GM23338 (cell line): ENCODE measurements around the gene ROBO1. TPM values are rescaled to one million over a fixed set of nuclear protein-coding genes. Genes with fewer than 3 reads are reported as not detected.

Source experiments
- ATAC-seq: fragments of 200-7000 bp; cut with Tn5 transposase; 3 replicates; pipeline ENCODE4 v1.9.1; 2020
- DNase-seq: peaks from one replicate; pipeline ENCODE4 v3.0.0-alpha.2; 2015; ENCODE audit warnings: low spot score
- H2AFZ ChIP-seq: fragments of 200-600 bp; sonication (generic); 2 replicates; pipeline ENCODE4 v1.8.0; 2016; ENCODE audit warnings: antibody characterized with exemption, mild to moderate bottlenecking, moderate library complexity
- H3F3A ChIP-seq: fragments of 200-600 bp; sonication (generic); replicated peaks from 2 replicates; pipeline ENCODE4 v1.8.0; 2017; ENCODE audit warnings: antibody characterized with exemption, mixed run types, low read depth
- H3K27ac ChIP-seq: fragments of 200-600 bp; sonication (generic); 2 replicates; pipeline ENCODE4 v1.6.1; 2016; ENCODE audit warnings: low read depth
- H3K27me3 ChIP-seq: fragments of 200-600 bp; sonication (generic); 2 replicates; pipeline ENCODE4 v1.8.0; 2016; ENCODE audit warnings: mild to moderate bottlenecking, mixed run types, moderate library complexity; ENCODE audit not compliant: insufficient read depth
- H3K36me3 ChIP-seq: fragments of 200-600 bp; sonication (generic); 2 replicates; pipeline ENCODE4 v1.8.0; 2016; ENCODE audit warnings: mild to moderate bottlenecking; ENCODE audit not compliant: insufficient read depth
- H3K4me1 ChIP-seq: fragments of 200-600 bp; sonication (generic); 2 replicates; pipeline ENCODE4 v1.8.0; 2016; ENCODE audit warnings: mild to moderate bottlenecking, moderate library complexity; ENCODE audit not compliant: insufficient read depth
- H3K4me2 ChIP-seq: fragments of 200-600 bp; sonication (generic); 2 replicates; pipeline ENCODE4 v1.7.1; 2017; ENCODE audit warnings: mixed run types
- H3K4me3 ChIP-seq: fragments of 200-600 bp; sonication (generic); 2 replicates; pipeline ENCODE4 v1.6.1; 2016; ENCODE audit warnings: mixed run types
- H3K79me2 ChIP-seq: fragments of 200-600 bp; sonication (generic); replicated peaks from 2 replicates; pipeline ENCODE4 v1.8.0; 2017; ENCODE audit warnings: mild to moderate bottlenecking; ENCODE audit not compliant: insufficient read depth
- H3K9me2 ChIP-seq: fragments of 200-600 bp; sonication (generic); 2 replicates; pipeline ENCODE4 v1.8.0; 2017; ENCODE audit not compliant: insufficient read depth
- H4K20me1 ChIP-seq: fragments of 200-600 bp; sonication (generic); replicated peaks from 2 replicates; pipeline ENCODE4 v1.8.0; 2017; ENCODE audit warnings: mild to moderate bottlenecking; ENCODE audit not compliant: insufficient read depth
- H3K27ac Mint-ChIP-seq: 2 replicates; pipeline ENCODE4 v1.8.0; 2020; ENCODE audit warnings: inconsistent platforms, mild to moderate bottlenecking, moderate library complexity, mixed read lengths
- H3K27me3 Mint-ChIP-seq: 3 replicates; pipeline ENCODE4 v1.8.0; 2022; ENCODE audit warnings: low read depth, mild to moderate bottlenecking, moderate library complexity, mixed read lengths, inconsistent platforms; ENCODE audit not compliant: insufficient read depth, poor library complexity
- H3K36me3 Mint-ChIP-seq: 3 replicates; pipeline ENCODE4 v1.8.0; 2021; ENCODE audit warnings: low read depth, mild to moderate bottlenecking, inconsistent platforms, moderate library complexity, mixed read lengths
- H3K4me1 Mint-ChIP-seq: 3 replicates; pipeline ENCODE4 v1.8.0; 2020; ENCODE audit warnings: mild to moderate bottlenecking, inconsistent platforms, mixed read lengths
- H3K4me3 Mint-ChIP-seq: 3 replicates; pipeline ENCODE4 v1.8.0; 2021; ENCODE audit warnings: moderate library complexity, mild to moderate bottlenecking, inconsistent platforms, mixed read lengths
- H3K9me3 Mint-ChIP-seq: 3 replicates; pipeline ENCODE4 v1.8.0; 2020; ENCODE audit warnings: moderate library complexity, mild to moderate bottlenecking, inconsistent platforms, mixed read lengths
- ETS1 ChIP-seq: IDR thresholded peaks from 2 replicates; pipeline ENCODE4 v1.6.1; 2016; ENCODE audit warnings: antibody characterized with exemption
- REST ChIP-seq: IDR thresholded peaks from one replicate; pipeline ENCODE4 v1.6.1; 2018; ENCODE audit warnings: antibody characterized with exemption; ENCODE audit not compliant: unreplicated experiment
- ZNF331 ChIP-seq: fragments of 250-450 bp; sonication (Bioruptor Pico); IDR thresholded peaks from 2 replicates; pipeline ENCODE4 v1.5.0; 2020; ENCODE audit warnings: low read depth, mild to moderate bottlenecking, moderate library complexity
- ZNF462 ChIP-seq: fragments of 250-450 bp; sonication (Bioruptor Pico); IDR thresholded peaks from 2 replicates; pipeline ENCODE4 v1.5.0; 2020; ENCODE audit warnings: mild to moderate bottlenecking, moderate library complexity
- polyA plus RNA-seq: library from polyadenylated mRNA; unstranded; fragments of >200 nt; fragmentation: Nextera tagmentation; extraction: Ambion mirVana; gene quantifications from 2 replicates; pipeline ENCODE4 v1.2.1, GENCODE V29; 2016
- total RNA-seq: library from RNA; depleted of rRNA; stranded (reverse); fragments of >200 nt; shearing (Covaris generic); gene quantifications from 2 replicates; pipeline ENCODE4 v1.2.3, GENCODE V29; 2014

Gene ROBO1
- total and polyA plus RNA-seq, 2 experiments from 2014 or later = 19.2 to 78.3 TPM

- TF ChIP-seq ZNF462 (CRISPR knock-in tag) = no peak
Observed at GRCh38 chr3:79063624-79064023, 704.2 kb downstream of the ROBO1 start (continued).

GRCh38 chr3:79057756-79058155 is 710.0 kb downstream of the ROBO1 start:
- no peak overlapping the region for H3K4me2 ChIP-seq
- Mint-ChIP-seq H3K36me3 (peaks cover 33% of the 10 kb centered on the region), H3K27ac (no peak overlapping the region), H3K4me1 (no peaks in the 10 kb centered on the region), H3K4me3 (no peak overlapping the region), H3K9me3 (peaks cover 32% of the 10 kb centered on the region), H3K27me3 (peaks cover 6% of the 10 kb centered on the region)
- no peak overlapping the region for H3K27ac ChIP-seq
- H3K9me2 ChIP-seq = 0 out of 2 replicates have a peak, but pooled peaks cover 4% of the 10 kb centered on the region
- no peak overlapping the region for H3K4me3 ChIP-seq
- ATAC-seq (no peak), DNase-seq (no peak)
- H3K4me1 ChIP-seq = no peaks in the 10 kb centered on the region
- no peak overlapping the region for H2AFZ ChIP-seq
- H3K79me2 ChIP-seq = no peaks in the 10 kb centered on the region
- no peaks in the 10 kb centered on the region; the same call in 1 of the 2 replicates for H3K36me3 ChIP-seq
- H3F3A ChIP-seq = no peaks in the 10 kb centered on the region
- H3K27me3 ChIP-seq = no peaks in the 10 kb centered on the region
- no peaks in the 10 kb centered on the region for H4K20me1 ChIP-seq
- no peak for TF ChIP-seq REST
- TF ChIP-seq ZNF331 (CRISPR knock-in tag) = no peak
- TF ChIP-seq ETS1 = no peak
- no peak for TF ChIP-seq ZNF462 (CRISPR knock-in tag)
